ENCODE data around the gene BAG5. TPM values are rescaled to one million over a fixed set of nuclear protein-coding genes. Genes with fewer than 3 reads are reported as not detected.

BAG5 gene
- total and polyA plus RNA-seq, 2 of the 8 experiments (the other 6 are each of a cell fraction or from before 2014, with no cell fraction given), result 7.4 to 29.5 TPM

- TF ChIP-seq HDAC6 (IDR thresholded peaks at IDR 0.05; ENCODE audit: low read depth, low read length), result no peak
- no peak for TF ChIP-seq PHF8 (conservative IDR thresholded peaks at IDR 0.05; ENCODE audit: low read depth, low read length)
- TF ChIP-seq RAD21 (IDR thresholded peaks at IDR 0.05 in 1 of 2, conservative IDR thresholded peaks at IDR 0.05 in 1 of 2; ENCODE audit: low read depth in 2 of 2, low read length in 2 of 2), result no peak
- TF ChIP-seq TCF12 (IDR thresholded peaks at IDR 0.05; ENCODE audit: low read depth, low read length), result no peak
- no peak for TF ChIP-seq BACH1 (IDR thresholded peaks at IDR 0.05; ENCODE audit: low read length)
- no peak for TF ChIP-seq RFX5 (IDR thresholded peaks at IDR 0.05; ENCODE audit: borderline replicate concordance, low read depth, low read length)
Observed at GRCh38 chr14:103574707-103575285, 12.3 kb upstream of the BAG5 start (continued).

All from H1 (cell line).